KMS-11 (cell line): Measurements from ENCODE around the gene SASH3.

ENCODE experiments used
- H2AFZ ChIP-seq: fragments of 200-600 bp; sonication (generic); 2 replicates; pipeline ENCODE4 v1.6.1; 2016; ENCODE audit warnings: antibody characterized with exemption, mixed run types, low read depth
- H3K27ac ChIP-seq: fragments of 200-600 bp; sonication (generic); 2 replicates; pipeline ENCODE4 v1.6.1; 2016; ENCODE audit warnings: mild to moderate bottlenecking, mixed run types
- H3K27me3 ChIP-seq: fragments of 200-600 bp; sonication (generic); 2 replicates; pipeline ENCODE4 v1.6.1; 2017; ENCODE audit warnings: mild to moderate bottlenecking, low read depth, mixed run types, moderate library complexity; ENCODE audit not compliant: insufficient read depth
- H3K36me3 ChIP-seq: fragments of 200-600 bp; sonication (generic); 2 replicates; pipeline ENCODE4 v1.6.1; 2017; ENCODE audit warnings: mild to moderate bottlenecking, mixed run types; ENCODE audit not compliant: insufficient read depth
- H3K4me1 ChIP-seq: fragments of 200-600 bp; sonication (generic); 2 replicates; pipeline ENCODE4 v1.6.1; 2016; ENCODE audit warnings: mild to moderate bottlenecking, low read depth, mixed run types; ENCODE audit not compliant: poor library complexity, severe bottlenecking
- H3K4me2 ChIP-seq: fragments of 200-600 bp; sonication (generic); 2 replicates; pipeline ENCODE4 v1.7.0; 2016; ENCODE audit warnings: mild to moderate bottlenecking, mixed run types
- H3K4me3 ChIP-seq: fragments of 200-600 bp; sonication (generic); IDR thresholded peaks from 2 replicates; pipeline ENCODE4 v1.6.1; 2017; ENCODE audit warnings: low read depth, low read length, mixed read lengths; ENCODE audit not compliant: insufficient read depth
- H3K79me2 ChIP-seq: fragments of 200-600 bp; sonication (generic); 2 replicates; pipeline ENCODE4 v1.6.1; 2016; ENCODE audit warnings: low read depth, mixed run types; ENCODE audit not compliant: insufficient read depth
- H3K9ac ChIP-seq: fragments of 200-600 bp; sonication (generic); 2 replicates; pipeline ENCODE4 v1.6.1; 2016; ENCODE audit warnings: mild to moderate bottlenecking, mixed run types
- H4K20me1 ChIP-seq: fragments of 200-600 bp; sonication (generic); 2 replicates; pipeline ENCODE4 v1.6.1; 2016; ENCODE audit warnings: mild to moderate bottlenecking, mixed run types; ENCODE audit not compliant: insufficient read depth
- CTCF ChIP-seq: fragments of 200-600 bp; sonication (generic); conservative IDR thresholded peaks from 2 replicates; pipeline ENCODE4 v1.6.1; 2017; ENCODE audit warnings: low read depth, mild to moderate bottlenecking, antibody characterized with exemption, low read length, moderate library complexity, mixed read lengths

Gene SASH3

DNA sequence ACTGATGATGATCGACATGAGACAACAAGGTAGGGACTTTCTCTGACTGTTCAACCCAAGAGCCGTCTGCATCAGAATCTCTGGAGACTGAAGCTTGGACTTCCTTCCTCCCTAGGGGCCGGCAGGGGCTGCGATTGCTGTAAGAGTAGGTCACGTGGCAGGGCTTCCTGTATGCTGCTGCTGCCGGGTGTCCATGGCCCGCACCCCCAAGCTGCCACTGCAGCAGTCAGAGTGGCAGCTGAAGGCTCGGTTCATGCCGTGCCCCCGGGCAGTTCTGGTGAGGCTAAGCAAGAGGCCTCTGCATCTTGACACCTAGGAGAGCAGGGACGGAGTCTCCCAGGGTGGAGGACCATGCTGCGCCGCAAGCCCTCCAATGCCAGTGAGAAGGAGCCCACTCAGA lies at the start of gene SASH3:
Gene SASH3, plus strand, starts transcription at position 203 of the 400 bp plus-strand sequence. Its CDS starts 149 bp downstream, at position 352.
- no peak within 1 kb of the TSS for H3K9ac ChIP-seq
- H2AFZ ChIP-seq = no peak within 1 kb of the TSS
- no peak within 1 kb of the TSS for H3K4me3 ChIP-seq
- TF ChIP-seq CTCF = no peak
- H3K4me1 ChIP-seq = peaks cover 7% of the 10 kb centered on the region
- no peaks in the 10 kb centered on the region for H4K20me1 ChIP-seq
- no peaks in the 10 kb centered on the region for H3K36me3 ChIP-seq
- H3K4me2 ChIP-seq = no peak within 1 kb of the TSS
- H3K27me3 ChIP-seq = no peaks in the 10 kb centered on the region
- H3K27ac ChIP-seq = no peak within 1 kb of the TSS
- H3K79me2 ChIP-seq = no peaks in the 10 kb centered on the region

DNA sequence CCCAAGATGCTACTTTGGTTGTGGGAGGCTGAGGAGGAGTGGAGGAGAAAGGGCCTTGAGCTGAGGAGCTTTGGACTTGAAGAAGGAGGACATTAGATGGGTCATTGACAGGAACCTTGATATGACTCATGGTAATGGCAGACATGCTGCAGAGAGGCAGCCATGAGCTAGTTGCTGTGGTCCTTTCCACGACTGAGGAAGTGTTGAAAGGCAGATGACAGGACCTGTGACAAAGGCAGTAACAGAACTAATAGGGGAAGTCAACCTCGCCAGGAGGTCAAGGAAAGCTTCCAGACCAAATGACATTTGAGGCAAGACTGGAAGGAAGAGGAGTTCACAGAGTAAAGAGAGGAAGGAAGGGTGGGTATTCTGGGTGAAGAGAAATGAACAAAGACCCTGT lies 48.5 kb upstream of the SASH3 start:
- Histone ChIP-seq H3K4me3 (no peak overlapping the region), H3K4me1 (no peaks in the 10 kb centered on the region), H3K9ac (no peak overlapping the region), H3K27me3 (no peaks in the 10 kb centered on the region), H2AFZ (no peak overlapping the region), H4K20me1 (no peaks in the 10 kb centered on the region), H3K27ac (no peak overlapping the region), H3K79me2 (no peaks in the 10 kb centered on the region), H3K36me3 (no peaks in the 10 kb centered on the region), H3K4me2 (no peak overlapping the region)
- no peak for TF ChIP-seq CTCF

DNA sequence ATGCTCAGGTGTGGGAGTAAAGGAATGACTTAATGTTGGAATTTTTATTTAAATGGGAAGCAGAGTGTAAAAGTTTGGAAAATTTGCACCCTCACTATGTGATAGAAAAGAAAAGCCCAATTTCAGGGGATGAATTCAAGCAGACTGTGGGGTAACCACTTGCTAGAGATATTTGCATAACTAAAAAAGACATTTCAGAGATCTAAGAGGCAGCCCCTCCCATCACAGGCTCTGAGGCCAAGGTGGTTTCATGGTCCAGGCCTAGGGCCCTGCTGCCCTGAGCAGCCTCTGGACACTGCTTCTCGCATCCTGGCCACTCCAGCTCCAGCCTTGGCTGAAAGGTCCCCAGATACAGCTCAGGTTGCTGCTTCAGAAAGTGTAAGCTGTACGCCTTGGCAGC lies 46.9 kb upstream of the SASH3 start:
- Histone ChIP-seq H3K36me3 (no peaks in the 10 kb centered on the region), H3K27ac (no peak overlapping the region), H4K20me1 (no peaks in the 10 kb centered on the region), H3K79me2 (no peaks in the 10 kb centered on the region), H3K27me3 (no peaks in the 10 kb centered on the region), H2AFZ (no peak overlapping the region), H3K9ac (no peak overlapping the region), H3K4me3 (no peak overlapping the region), H3K4me2 (no peak overlapping the region), H3K4me1 (no peaks in the 10 kb centered on the region)
- TF ChIP-seq CTCF = no peak

DNA sequence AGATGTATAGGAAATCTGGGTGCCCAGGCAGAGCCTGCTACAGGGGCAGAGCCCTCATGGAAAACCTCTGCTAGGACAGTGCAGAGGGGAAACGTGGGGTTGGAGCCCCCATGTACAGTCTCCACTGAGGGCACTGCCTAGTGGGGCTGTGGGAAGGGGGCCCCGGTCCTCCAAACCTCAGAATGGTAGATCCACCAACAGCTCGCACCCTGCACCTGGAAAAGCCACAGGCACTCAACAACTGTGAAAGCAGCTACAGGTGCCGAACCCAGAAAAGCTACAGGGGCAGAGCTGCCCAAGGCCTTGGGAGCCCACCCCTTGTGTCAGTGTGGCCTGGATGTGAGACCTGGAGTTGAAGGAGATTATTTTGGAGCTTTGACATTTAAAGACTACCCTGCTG lies 46.4 kb upstream of the SASH3 start:
- Histone ChIP-seq H3K4me3 (no peak overlapping the region), H3K4me1 (no peaks in the 10 kb centered on the region), H3K4me2 (no peak overlapping the region), H3K27ac (no peak overlapping the region), H3K36me3 (no peaks in the 10 kb centered on the region), H3K27me3 (no peaks in the 10 kb centered on the region), H3K79me2 (no peaks in the 10 kb centered on the region), H4K20me1 (no peaks in the 10 kb centered on the region), H2AFZ (no peak overlapping the region), H3K9ac (no peak overlapping the region)
- TF ChIP-seq CTCF = no peak
